Ishikawa (cell line): Measurements from ENCODE around the gene VWA3A.

ENCODE experiments used
- EP300 ChIP-seq: IDR thresholded peaks from 2 replicates; pipeline ENCODE4 v1.6.1; 2012; ENCODE audit warnings: borderline replicate concordance
- REST ChIP-seq: IDR thresholded peaks from 2 replicates; pipeline ENCODE4 v1.6.1; 2012; ENCODE audit warnings: low read depth, mild to moderate bottlenecking

GRCh38 chr16:22190776-22191531 is 98.6 kb downstream of the VWA3A start:
- TF ChIP-seq REST (no peak), EP300 (no peak)
